GM23338 (cell line): ENCODE measurements around the gene MEOX2. TPM values are rescaled to one million over a fixed set of nuclear protein-coding genes. Genes with fewer than 3 reads are reported as not detected.

Source experiments
- ATAC-seq: fragments of 200-7000 bp; cut with Tn5 transposase; 3 replicates; pipeline ENCODE4 v1.9.1; 2020
- DNase-seq: peaks from one replicate; pipeline ENCODE4 v3.0.0-alpha.2; 2015; ENCODE audit warnings: low spot score
- H2AFZ ChIP-seq: fragments of 200-600 bp; sonication (generic); 2 replicates; pipeline ENCODE4 v1.8.0; 2016; ENCODE audit warnings: antibody characterized with exemption, mild to moderate bottlenecking, moderate library complexity
- H3F3A ChIP-seq: fragments of 200-600 bp; sonication (generic); replicated peaks from 2 replicates; pipeline ENCODE4 v1.8.0; 2017; ENCODE audit warnings: antibody characterized with exemption, mixed run types, low read depth
- H3K27ac ChIP-seq: fragments of 200-600 bp; sonication (generic); 2 replicates; pipeline ENCODE4 v1.6.1; 2016; ENCODE audit warnings: low read depth
- H3K27me3 ChIP-seq: fragments of 200-600 bp; sonication (generic); 2 replicates; pipeline ENCODE4 v1.8.0; 2016; ENCODE audit warnings: mild to moderate bottlenecking, mixed run types, moderate library complexity; ENCODE audit not compliant: insufficient read depth
- H3K36me3 ChIP-seq: fragments of 200-600 bp; sonication (generic); 2 replicates; pipeline ENCODE4 v1.8.0; 2016; ENCODE audit warnings: mild to moderate bottlenecking; ENCODE audit not compliant: insufficient read depth
- H3K4me1 ChIP-seq: fragments of 200-600 bp; sonication (generic); 2 replicates; pipeline ENCODE4 v1.8.0; 2016; ENCODE audit warnings: mild to moderate bottlenecking, moderate library complexity; ENCODE audit not compliant: insufficient read depth
- H3K4me2 ChIP-seq: fragments of 200-600 bp; sonication (generic); 2 replicates; pipeline ENCODE4 v1.7.1; 2017; ENCODE audit warnings: mixed run types
- H3K4me3 ChIP-seq: fragments of 200-600 bp; sonication (generic); 2 replicates; pipeline ENCODE4 v1.6.1; 2016; ENCODE audit warnings: mixed run types
- H3K79me2 ChIP-seq: fragments of 200-600 bp; sonication (generic); replicated peaks from 2 replicates; pipeline ENCODE4 v1.8.0; 2017; ENCODE audit warnings: mild to moderate bottlenecking; ENCODE audit not compliant: insufficient read depth
- H3K9me2 ChIP-seq: fragments of 200-600 bp; sonication (generic); 2 replicates; pipeline ENCODE4 v1.8.0; 2017; ENCODE audit not compliant: insufficient read depth
- H4K20me1 ChIP-seq: fragments of 200-600 bp; sonication (generic); replicated peaks from 2 replicates; pipeline ENCODE4 v1.8.0; 2017; ENCODE audit warnings: mild to moderate bottlenecking; ENCODE audit not compliant: insufficient read depth
- H3K27ac Mint-ChIP-seq: 2 replicates; pipeline ENCODE4 v1.8.0; 2020; ENCODE audit warnings: inconsistent platforms, mild to moderate bottlenecking, moderate library complexity, mixed read lengths
- H3K27me3 Mint-ChIP-seq: 3 replicates; pipeline ENCODE4 v1.8.0; 2022; ENCODE audit warnings: low read depth, mild to moderate bottlenecking, moderate library complexity, mixed read lengths, inconsistent platforms; ENCODE audit not compliant: insufficient read depth, poor library complexity
- H3K36me3 Mint-ChIP-seq: 3 replicates; pipeline ENCODE4 v1.8.0; 2021; ENCODE audit warnings: low read depth, mild to moderate bottlenecking, inconsistent platforms, moderate library complexity, mixed read lengths
- H3K4me1 Mint-ChIP-seq: 3 replicates; pipeline ENCODE4 v1.8.0; 2020; ENCODE audit warnings: mild to moderate bottlenecking, inconsistent platforms, mixed read lengths
- H3K4me3 Mint-ChIP-seq: 3 replicates; pipeline ENCODE4 v1.8.0; 2021; ENCODE audit warnings: moderate library complexity, mild to moderate bottlenecking, inconsistent platforms, mixed read lengths
- H3K9me3 Mint-ChIP-seq: 3 replicates; pipeline ENCODE4 v1.8.0; 2020; ENCODE audit warnings: moderate library complexity, mild to moderate bottlenecking, inconsistent platforms, mixed read lengths
- CREB1 ChIP-seq: fragments of 250-450 bp; sonication (Bioruptor Pico); IDR thresholded peaks from 2 replicates; pipeline ENCODE4 v1.5.0; 2020; ENCODE audit warnings: low read depth, mild to moderate bottlenecking, moderate library complexity
- CTCF ChIP-seq, 2 experiments: fragments of 200-600 bp in 1 of 2; sonication (generic) in 1 of 2; conservative IDR thresholded peaks; 2 replicates each; pipeline versions ENCODE4 v1.5.1 to v1.6.1; 2016 to 2017; ENCODE audit warnings: antibody characterized with exemption in 2 of 2, low read depth in 2 of 2, mild to moderate bottlenecking in 2 of 2, moderate library complexity in 1 of 2
- ETS1 ChIP-seq: IDR thresholded peaks from 2 replicates; pipeline ENCODE4 v1.6.1; 2016; ENCODE audit warnings: antibody characterized with exemption
- EZH2 ChIP-seq: fragments of 200-600 bp; sonication (generic); IDR thresholded peaks from one replicate; pipeline ENCODE4 v1.8.0; 2017; ENCODE audit warnings: antibody characterized with exemption, mild to moderate bottlenecking, low read depth; ENCODE audit not compliant: unreplicated experiment
- EZH2phosphoT487 ChIP-seq: fragments of 200-600 bp; sonication (generic); IDR thresholded peaks from one replicate; pipeline ENCODE4 v1.8.1; 2018; ENCODE audit warnings: antibody characterized with exemption; ENCODE audit not compliant: unreplicated experiment
- JUNB ChIP-seq: IDR thresholded peaks from one replicate; pipeline ENCODE4 v1.6.1; 2016; ENCODE audit warnings: antibody characterized with exemption; ENCODE audit not compliant: unreplicated experiment
- NANOG ChIP-seq: IDR thresholded peaks from 2 replicates; pipeline ENCODE4 v1.6.1; 2016; ENCODE audit warnings: antibody characterized with exemption, borderline replicate concordance
- POLR2AphosphoS5 ChIP-seq: IDR thresholded peaks from 2 replicates; pipeline ENCODE4 v1.6.1; 2016; ENCODE audit warnings: antibody characterized with exemption, low read depth
- REST ChIP-seq: IDR thresholded peaks from one replicate; pipeline ENCODE4 v1.6.1; 2018; ENCODE audit warnings: antibody characterized with exemption; ENCODE audit not compliant: unreplicated experiment
- STAT1 ChIP-seq: IDR thresholded peaks from one replicate; pipeline ENCODE4 v1.6.1; 2016; ENCODE audit warnings: antibody characterized with exemption; ENCODE audit not compliant: unreplicated experiment
- ZNF114 ChIP-seq: fragments of 250-450 bp; sonication (Bioruptor Pico); IDR thresholded peaks from 2 replicates; pipeline ENCODE4 v1.5.0; 2020; ENCODE audit warnings: mild to moderate bottlenecking, moderate library complexity
- ZNF331 ChIP-seq: fragments of 250-450 bp; sonication (Bioruptor Pico); IDR thresholded peaks from 2 replicates; pipeline ENCODE4 v1.5.0; 2020; ENCODE audit warnings: low read depth, mild to moderate bottlenecking, moderate library complexity
- ZNF462 ChIP-seq: fragments of 250-450 bp; sonication (Bioruptor Pico); IDR thresholded peaks from 2 replicates; pipeline ENCODE4 v1.5.0; 2020; ENCODE audit warnings: mild to moderate bottlenecking, moderate library complexity
- polyA plus RNA-seq: library from polyadenylated mRNA; unstranded; fragments of >200 nt; fragmentation: Nextera tagmentation; extraction: Ambion mirVana; gene quantifications from 2 replicates; pipeline ENCODE4 v1.2.1, GENCODE V29; 2016
- total RNA-seq: library from RNA; depleted of rRNA; stranded (reverse); fragments of >200 nt; shearing (Covaris generic); gene quantifications from 2 replicates; pipeline ENCODE4 v1.2.3, GENCODE V29; 2014

MEOX2 gene
- total and polyA plus RNA-seq, 2 experiments from 2014 or later: 0.50 to 1.2 TPM

- Mint-ChIP-seq H3K9me3 (no peaks in the 10 kb centered on the region), H3K4me1 (peaks cover 20% of the 10 kb centered on the region; the same call in 2 of the 3 replicates)
Measured at GRCh38 chr7:15725051-15725450, 38.6 kb upstream of the MEOX2 start.

More at GRCh38 chr7:15725051-15725450, 38.6 kb upstream of the MEOX2 start:
- H3K36me3 Mint-ChIP-seq: no peaks in the 10 kb centered on the region
- H3K27ac Mint-ChIP-seq: peak overlapping the region; percentile 46
- no peak overlapping the region for H3K27ac ChIP-seq
- ATAC-seq (no peak; the same call in 2 of the 3 replicates), DNase-seq (no peak)
- no peak overlapping the region for H3K4me3 ChIP-seq
- no peak overlapping the region for H2AFZ ChIP-seq
- peaks cover 23% of the 10 kb centered on the region for H3K4me1 ChIP-seq
- H3K4me2 ChIP-seq: peak overlapping the region; percentile 62
- no peaks in the 10 kb centered on the region for H3F3A ChIP-seq
- no peaks in the 10 kb centered on the region for H3K9me2 ChIP-seq
- no peaks in the 10 kb centered on the region for H3K27me3 ChIP-seq
- no peaks in the 10 kb centered on the region for H3K27me3 Mint-ChIP-seq
- no peaks in the 10 kb centered on the region for H3K36me3 ChIP-seq
- TF ChIP-seq ETS1: no peak
- no peak for TF ChIP-seq POLR2AphosphoS5
- no peak for TF ChIP-seq ZNF114 (CRISPR knock-in tag)
- TF ChIP-seq CREB1 (CRISPR knock-in tag): no peak
- no peak for TF ChIP-seq STAT1
- no peak for TF ChIP-seq EZH2phosphoT487
- TF ChIP-seq ZNF462: no peak
- TF ChIP-seq REST: no peak
- TF ChIP-seq ZNF331 (CRISPR knock-in tag): no peak
- no peak for TF ChIP-seq CTCF (conservative IDR thresholded peaks at IDR 0.05; ENCODE audit: low read depth in 2 of 2)
- no peak for TF ChIP-seq JUNB
- TF ChIP-seq NANOG: no peak
- no peak for TF ChIP-seq EZH2
- no peaks in the 10 kb centered on the region for H3K79me2 ChIP-seq
- H3K4me3 Mint-ChIP-seq: no peak overlapping the region
- H4K20me1 ChIP-seq: no peaks in the 10 kb centered on the region
